NT2/D1 (cell line): Measurements from ENCODE around the gene SEC63.

ENCODE experiments used
- SUZ12 ChIP-seq: IDR thresholded peaks from 2 replicates; pipeline ENCODE4 v1.6.1; 2011; ENCODE audit not compliant: insufficient read length, insufficient read depth; ENCODE audit errors: extremely low read depth
- YY1 ChIP-seq: IDR thresholded peaks from 2 replicates; pipeline ENCODE4 v1.6.1; 2011; ENCODE audit not compliant: insufficient read length, insufficient read depth
- ZNF274 ChIP-seq: IDR thresholded peaks from 2 replicates; pipeline ENCODE4 v1.6.1; 2011; ENCODE audit warnings: mild to moderate bottlenecking, low read depth, low read length

DNA sequence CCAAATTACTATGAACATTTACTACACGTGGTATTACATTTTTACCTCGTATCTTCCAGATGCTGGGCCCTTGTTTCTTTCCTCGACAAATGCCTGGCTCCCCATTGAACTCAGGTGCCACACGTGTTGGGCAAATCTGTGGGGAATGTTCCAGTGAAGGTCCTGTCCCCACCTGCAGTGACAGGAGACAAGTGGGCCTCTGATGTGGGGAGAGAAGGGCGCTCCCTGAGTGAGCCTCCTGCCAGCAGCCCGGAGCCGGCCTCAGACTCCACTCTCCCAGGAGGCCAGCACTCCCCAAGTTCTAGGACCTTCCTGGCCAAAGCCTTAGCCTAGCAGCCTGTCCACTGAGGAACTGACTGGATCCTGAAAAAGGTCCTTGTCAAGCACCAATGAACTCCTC is 112.2 kb downstream of the SEC63 start:
- TF ChIP-seq SUZ12, result no peak
- TF ChIP-seq YY1, result no peak
- TF ChIP-seq ZNF274, result no peak
